HG03139 (cell line): ENCODE measurements around the gene RBM20.

ENCODE experiments used
- ATAC-seq: cut with Tn5 transposase; IDR thresholded peaks from one replicate; pipeline ENCODE4 v1.9.1; 2021; ENCODE audit not compliant: unreplicated experiment

Gene RBM20

DNA sequence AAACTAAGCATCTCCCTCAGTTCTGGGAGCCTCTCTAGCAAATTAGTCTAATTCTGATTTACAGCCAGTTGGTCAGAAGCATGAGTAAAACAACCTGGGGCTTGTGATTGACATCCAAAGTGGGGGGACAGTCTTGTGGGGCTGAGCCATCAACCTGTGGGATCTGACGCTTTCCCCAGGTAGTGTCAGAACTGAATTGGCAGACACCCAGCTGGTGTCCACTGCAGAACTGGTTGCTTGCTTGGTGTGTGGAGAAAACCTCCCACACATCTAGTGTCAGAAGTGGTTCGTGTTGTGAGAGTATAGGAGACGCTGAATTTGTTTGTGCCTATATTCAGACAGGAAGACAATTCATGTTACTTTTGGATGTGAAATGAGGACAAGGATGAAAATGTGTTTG, 135.4 kb downstream of the RBM20 start:
- ATAC-seq = no peak

DNA sequence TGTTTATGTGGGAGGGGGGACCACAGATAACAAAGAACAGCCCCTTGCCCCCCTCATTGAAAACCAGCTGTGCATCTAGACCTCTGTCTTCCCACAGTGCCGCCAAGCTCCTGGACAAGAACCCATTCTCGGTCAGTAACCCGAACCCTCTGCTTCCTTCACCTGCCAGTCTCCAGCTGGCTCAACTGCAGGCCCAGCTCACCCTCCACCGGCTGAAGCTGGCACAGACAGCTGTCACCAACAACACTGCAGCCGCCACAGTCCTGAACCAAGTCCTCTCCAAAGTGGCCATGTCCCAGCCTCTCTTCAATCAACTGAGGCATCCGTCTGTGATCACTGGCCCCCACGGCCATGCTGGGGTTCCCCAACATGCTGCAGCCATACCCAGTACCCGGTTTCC, 136.6 kb downstream of the RBM20 start:
- no peak for ATAC-seq

DNA sequence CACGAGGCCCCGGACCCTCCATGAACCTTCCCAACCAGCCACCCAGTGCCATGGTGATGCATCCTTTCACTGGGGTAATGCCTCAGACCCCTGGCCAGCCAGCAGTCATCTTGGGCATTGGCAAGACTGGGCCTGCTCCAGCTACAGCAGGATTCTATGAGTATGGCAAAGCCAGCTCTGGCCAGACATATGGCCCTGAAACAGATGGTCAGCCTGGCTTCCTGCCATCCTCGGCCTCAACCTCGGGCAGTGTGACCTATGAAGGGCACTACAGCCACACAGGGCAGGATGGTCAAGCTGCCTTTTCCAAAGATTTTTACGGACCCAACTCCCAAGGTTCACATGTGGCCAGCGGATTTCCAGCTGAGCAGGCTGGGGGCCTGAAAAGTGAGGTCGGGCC, 137.0 kb downstream of the RBM20 start:
- no peak for ATAC-seq

DNA sequence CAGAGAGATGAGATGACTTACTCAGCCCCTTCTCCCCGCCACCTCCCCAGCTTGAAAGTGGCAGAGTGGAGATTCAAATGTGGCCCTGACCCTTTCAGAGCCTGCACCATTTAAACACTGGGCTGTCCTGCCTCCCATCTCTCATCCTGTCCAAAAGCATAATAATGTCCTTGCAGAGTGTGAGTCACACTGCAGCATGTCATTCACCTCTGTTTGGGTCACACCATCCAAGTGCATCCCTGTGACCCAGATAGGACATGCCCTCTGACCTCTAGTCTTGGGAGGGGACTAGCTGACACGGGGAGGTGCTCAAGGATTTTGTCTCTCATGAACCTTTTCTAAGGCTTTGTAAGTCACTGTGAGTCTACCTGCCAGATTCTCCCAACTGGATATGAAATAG, 138.5 kb downstream of the RBM20 start:
- ATAC-seq = no peak

DNA sequence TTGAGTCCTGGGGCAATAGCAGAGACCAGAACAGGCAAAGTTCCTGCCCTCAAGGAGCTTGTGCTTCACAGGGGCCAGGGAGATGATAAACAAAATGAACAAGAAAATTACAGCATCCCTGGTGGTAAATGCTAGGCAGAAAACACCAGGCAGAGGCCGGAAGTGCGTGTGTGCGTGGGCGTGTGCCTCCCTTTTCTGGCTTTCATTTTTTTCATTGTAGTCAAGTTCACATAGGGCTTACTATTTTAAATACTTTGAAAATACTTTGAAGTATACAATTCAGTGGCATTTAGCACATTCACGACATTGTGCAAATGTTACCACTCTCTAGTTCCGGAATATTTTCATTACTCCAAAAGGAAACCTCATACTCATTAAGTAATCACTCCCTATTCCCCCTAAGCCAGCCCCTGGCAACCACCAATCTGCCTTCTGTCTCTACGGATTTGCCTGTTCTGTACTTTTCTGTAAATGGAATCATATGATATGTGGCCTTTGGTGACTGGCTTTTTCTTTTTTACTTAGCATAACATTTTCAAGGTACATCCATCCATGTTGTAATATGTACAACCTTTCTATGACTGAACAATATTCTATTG, 139.5 kb downstream of the RBM20 start:
- no peak for ATAC-seq

DNA sequence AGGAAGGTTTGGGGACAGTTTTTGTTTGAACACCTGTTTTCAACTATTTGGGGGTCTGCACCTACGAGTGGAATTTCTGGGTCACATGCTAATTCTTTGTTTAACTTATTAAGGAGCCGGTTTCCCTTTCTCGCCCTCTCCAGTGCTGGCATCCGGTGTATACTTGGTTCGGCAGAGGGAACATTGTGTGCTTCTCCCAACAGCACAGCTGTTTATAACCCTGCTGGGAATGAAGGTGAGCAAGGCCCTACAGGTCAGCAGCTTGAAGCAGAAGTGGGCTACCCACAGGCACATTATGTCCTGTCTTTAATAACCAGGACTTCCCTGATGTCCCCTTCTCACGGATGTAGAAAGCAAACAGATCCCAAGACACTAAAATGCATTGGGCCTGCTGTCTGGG, 140.1 kb downstream of the RBM20 start:
- ATAC-seq = no peak

DNA sequence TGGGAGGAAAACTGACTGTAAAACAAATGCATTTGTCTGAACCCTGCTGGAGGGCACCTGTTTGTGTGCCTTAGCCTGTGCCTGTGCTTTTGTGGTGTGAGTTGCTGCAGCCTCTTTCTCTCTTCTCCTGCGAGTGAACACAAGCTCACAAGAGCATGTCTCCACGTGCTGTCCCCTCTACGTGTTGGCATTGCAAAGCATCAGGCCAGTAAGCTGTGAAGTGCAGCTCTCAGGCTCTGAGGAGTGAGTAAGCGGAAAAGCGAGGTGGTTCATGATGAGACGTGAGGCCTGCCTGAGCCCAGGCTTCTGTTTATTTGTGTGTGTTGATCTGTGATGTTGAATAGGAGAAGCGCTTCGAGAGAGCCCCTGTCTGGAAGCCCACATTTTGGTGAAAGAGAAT, 142.0 kb downstream of the RBM20 start:
- ATAC-seq = no peak

DNA sequence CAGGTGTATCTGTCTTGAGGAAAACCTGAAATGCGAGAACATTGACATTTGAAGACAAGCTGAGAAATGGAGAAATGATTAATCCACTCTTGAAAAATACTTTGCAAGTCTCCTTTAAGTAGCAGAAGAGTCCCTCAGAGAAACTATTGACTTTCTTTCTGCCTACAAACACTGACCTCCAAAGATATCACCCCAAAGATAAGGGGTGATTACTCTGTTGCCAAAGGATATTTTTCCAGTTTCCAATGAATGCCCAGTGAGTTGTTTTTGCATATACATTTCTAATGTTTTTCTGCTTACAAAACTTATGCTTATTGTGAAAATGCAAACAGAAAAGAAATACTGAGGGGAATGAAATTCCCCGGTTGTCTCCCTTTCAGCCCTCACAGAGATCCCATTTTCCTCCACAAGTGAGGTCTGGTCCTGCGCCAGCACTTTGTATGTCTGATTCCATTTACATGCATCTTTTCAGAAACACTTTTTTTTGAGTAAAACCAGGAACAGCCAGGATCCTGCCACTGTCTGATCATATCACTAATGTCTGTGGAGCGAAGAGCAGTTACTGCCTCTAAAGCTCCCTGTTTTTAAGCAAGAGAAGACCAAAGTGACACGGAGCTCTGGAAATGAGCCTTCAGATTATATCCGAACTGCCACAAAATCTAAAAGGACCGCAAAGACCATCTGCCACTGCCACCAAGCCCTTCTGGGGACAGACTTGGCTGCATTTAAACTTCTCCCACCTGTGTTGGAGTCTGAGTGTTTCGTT, 144.7 kb downstream of the RBM20 start:
- ATAC-seq = no peak

DNA sequence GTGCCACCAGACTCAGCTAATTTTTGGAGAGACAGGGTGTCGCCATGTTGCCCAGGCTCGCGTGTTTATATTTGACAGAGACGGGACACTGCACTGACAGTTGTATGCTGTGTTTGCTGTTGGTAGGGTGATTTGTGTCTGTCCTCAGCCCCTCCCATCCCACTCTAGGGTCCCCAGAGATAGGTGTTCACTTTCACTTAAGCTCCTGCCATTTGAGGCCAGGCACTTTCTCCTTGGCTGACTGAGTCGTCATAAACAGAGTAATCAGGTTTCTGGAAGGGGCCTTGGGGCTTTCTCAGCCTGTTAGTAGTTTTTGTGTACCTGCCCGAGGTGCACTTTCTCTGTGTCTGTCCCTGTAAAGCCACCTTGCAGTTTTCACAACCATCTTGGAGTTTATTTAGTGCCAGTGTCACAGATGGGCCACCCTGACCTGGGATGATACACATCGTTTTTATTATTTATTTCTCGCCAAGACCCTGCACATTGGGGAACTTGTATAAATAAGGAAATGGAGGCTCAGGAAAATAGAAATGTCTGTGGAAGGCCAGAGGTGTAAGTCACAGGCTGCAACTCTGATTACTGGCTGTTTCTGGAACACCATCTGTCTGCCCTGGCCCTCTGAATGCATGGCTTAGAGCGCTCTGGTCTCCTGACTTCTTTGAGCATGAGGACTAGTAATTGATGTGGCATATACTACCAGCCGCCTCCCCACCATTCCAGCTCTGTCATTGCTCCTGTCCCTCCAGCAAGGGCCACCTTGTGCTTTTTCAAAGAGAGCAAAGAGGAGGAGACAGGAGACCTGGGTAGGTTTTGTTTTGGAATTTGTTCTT, 145.7 kb downstream of the RBM20 start:
- no peak for ATAC-seq

DNA sequence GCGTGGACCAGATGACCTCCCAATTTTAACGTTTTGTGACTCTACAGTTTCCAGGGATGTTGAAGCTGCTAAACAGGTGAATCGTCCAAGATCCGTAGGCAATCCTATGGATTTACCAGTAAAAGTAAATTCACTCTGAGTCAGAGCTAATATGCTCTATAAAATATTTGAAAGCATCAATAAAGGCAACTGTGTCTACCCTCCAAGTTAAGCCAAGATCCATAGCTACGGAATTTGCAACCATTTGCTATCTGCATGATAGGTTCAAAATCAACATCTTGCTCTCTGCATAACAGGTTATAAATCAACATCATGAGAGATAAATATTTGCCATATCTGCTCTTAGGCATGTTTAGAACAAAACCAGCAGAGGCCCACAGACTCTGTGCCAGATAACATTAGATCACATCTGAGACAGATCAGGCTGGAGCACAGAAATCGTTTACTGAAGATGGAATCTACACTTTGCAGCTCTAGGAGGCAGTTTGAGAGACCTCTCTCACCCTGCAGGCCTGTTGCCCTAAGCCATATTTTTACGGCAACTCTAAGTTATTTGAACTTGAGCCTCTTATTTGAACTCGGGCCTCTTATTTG, 146.9 kb downstream of the RBM20 start:
- ATAC-seq = no peak

DNA sequence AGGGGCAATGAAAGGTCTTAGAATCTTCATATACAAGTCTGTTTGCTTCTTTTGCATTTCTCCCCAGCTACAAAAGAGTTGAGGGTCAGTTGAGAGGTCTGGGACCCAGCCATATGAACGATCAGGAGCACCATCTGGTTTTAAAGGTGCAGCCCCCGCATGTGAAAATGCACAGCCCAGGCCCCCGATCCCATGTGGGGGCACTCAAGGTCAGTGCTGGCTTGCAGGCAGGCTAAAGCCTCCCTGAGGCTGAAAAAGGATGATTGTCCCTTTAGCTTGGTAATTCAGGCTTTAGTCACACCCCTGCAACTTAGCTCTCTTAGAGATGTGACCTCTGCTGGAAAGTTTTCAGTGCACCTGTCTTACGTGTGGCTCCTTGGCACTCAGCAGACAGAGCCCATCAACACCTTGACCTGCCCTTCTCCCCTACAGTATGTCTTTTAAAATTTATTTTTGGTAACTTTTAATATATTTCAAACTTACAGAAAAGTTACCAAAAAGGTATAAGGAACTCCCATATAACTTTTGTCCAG, 147.5 kb downstream of the RBM20 start:
- ATAC-seq = no peak

DNA sequence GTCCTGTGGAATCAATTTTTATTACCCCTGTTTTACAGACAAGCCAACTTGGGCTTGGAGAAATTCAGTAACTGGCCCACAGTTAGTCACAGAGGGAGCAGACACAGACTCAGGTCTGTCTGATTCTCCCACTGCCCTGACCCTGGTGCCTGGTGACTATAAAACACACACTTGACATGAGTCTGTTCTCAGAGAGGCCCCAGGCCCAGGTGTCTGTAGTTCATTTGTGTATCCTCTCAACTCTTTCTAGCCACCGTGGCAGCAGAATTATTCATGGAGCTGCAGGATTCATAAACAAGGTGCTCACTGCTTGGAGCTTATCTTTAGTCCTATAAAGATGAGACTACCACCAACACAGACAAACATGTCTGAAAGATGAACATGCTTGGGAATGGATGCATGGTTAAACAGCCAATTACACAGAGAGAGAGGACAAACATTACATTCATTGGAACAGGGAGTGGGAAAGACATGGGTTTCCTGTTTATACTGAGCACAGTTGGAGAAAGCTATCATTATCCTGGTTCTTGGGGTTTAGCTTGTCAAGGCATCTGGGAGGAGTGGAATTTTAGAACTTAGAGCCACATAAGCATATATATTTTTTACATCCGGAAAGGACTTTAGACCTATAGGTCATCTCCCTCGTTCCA, 148.5 kb downstream of the RBM20 start:
- no peak for ATAC-seq

DNA sequence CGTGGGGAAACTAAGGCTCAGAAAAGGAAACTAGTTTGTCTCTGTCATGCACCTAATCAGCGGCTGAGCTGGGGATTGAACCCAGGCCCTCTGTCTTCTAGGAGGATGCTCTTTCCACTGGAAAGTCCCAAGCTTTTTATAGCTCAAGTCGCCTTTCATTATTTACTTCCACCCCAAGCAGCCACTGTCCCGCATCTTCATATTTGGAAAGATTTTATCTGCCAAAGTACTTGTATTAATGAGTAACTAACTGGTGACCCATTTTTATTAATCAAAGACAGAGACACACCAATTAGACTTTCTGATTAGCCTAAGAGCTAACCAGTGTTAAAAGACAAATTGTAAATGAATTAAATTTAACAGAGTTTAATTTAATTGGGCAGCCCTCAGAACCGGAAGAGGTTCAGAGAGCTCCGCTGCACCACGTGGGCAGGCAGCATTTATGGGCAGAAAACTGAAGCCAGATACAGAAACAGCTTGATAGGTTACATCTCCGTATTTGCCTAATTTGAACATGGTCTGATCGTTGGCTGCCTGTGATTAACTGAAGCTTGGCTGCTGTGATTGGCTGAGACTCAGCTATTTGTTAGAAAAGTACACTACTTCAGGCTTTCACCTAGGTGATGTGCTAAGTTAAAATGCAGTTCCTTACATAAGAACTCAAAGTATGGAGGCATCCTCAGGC, 149.1 kb downstream of the RBM20 start:
- ATAC-seq = no peak

DNA sequence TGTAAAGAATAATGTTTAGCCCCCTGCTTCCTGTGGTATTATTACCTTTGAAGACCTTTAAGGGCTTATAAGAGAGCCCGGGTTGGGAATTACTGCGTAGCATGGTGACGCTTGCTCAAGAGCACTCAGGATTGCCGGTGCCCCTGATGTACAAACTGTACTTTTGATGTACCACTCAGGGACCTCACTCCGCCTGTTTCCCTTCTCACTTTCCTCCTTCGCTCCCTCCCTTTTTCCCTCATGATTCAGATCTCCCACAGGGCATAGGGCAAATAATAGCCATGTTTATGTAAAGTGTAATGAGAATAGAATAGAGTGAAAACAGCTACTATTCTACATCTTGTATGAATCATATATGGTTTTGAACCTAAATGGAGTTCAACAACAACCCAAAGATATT, 149.8 kb downstream of the RBM20 start:
- ATAC-seq = no peak

DNA sequence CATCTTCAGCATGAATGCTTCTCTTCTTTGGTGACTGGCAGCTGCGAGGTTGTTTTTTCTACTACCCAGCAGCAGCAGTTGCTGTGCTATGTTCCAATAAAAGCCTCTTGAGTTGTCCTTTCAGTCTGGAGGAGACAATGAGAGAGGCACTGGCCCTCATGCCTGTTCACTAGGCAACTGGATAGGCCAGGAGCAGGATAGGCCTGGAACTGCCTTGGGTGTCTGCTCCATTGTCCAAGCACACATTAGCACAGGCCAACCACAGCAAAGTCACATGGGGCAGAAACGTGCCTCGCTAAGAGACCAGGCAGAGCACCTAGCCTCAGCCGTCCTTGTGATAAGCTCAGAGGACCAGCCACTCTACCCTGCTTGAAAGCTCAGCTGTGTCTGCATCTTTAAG, 150.7 kb downstream of the RBM20 start:
- ATAC-seq = no peak

DNA sequence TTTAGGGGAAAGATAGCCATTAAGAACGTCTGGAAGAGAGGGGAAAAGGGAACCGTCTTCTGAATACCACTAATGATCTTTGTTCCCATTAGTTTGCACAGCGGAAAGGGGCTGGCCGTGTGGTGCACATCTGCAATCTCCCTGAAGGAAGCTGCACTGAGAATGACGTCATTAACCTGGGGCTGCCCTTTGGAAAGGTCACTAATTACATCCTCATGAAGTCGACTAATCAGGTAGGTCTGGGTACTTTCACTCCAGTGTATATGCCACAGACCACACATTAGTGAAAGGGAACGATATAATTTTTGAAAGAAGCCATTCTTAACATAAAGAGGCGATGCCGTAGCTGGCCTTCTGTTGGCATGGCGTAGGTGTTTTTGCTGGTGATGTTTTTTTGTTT, 153.3 kb downstream of the RBM20 start:
- no peak for ATAC-seq

DNA sequence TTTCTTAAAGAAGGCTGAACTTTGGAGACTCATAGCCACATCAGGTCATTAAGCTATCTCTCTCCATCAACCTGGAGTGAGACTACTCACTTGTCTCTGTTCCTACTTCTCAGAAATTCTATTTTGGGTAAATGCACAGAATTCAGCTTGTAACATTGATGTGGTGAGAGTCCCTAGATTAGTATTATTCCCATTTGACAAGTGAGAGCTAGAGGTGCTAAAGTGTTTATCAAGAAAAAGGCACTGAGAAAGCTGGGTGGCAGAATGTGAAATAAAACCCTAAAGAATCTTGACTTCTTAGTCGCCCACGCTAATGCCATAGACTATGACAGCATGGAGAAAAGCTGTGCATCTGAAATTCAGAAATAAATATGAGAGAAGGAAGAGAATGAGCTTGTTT, 154.2 kb downstream of the RBM20 start:
- no peak for ATAC-seq

DNA sequence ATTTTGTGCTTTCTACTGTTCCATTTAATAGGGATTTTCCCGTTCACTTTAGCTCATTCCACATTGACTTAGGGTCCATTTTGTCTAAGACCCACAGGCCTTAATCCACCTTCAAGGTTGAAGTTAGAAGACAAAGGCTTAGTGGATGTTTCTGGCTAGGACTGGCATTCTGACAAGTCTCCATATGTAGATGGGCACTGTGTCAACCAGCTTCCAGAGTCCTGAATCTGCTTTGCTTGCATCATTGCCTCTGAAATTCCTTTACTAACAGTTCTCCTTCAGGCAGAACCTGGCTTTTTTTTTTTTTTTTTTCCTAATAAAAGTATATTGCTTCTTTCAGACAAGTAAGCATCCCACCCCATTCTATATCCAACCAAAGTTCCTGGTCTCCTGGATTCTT, 158.0 kb downstream of the RBM20 start:
- no peak for ATAC-seq

DNA sequence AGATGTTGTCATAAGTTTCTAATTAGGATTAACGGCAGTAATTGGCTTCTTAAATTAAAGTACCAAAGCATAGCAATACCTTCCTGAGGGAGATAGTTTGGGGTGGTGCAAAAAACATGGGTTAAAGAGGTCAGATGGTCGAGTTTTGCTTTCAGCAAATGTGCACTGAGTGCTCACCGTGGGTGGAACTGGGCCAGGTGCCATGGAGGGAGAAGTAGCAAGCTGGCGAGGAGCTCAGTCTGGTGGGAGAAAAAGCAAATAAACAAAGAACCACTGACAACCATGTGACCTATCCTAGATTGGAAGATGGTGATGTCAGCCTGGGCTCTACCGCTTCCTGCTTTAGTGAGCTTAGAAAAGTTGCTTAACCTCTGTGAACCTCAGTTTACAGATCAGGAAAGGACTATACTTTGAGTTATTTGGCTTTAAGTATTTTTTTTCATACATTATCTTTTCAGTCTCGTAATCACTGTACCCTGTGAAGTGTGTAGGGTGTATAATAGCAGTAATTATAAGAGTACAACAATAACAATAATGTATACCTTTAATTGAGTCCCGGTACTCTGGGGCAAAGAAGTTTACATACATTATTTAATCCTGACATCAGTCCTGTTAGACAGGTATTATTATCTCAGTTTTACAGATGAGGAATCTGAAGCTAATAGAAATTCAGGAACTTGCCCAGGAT, 158.6 kb downstream of the RBM20 start:
- peak; percentile 45 for ATAC-seq

DNA sequence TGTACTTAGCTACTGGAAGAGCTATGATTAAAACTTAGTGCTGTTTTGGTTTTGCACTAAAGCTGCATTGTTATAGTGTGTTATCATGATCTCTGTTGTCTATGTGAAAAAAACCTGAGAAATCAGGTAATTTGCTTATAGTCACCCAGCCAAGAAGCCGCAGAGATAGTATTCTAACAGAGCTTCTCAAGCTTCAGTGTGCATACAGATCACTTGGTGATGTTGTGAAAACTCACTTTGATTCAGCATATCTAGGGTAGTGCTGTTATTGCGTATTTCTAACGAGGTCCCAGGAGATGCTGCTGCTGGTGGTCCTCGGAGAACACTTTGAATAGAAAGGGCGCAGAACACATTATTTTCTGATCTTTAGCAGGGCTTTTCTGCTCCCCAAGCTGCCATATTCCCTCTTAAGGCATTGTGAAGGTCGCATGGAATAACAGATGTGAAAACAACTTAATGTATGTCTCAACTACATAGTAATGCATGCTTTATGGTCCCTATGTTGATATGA, 159.2 kb downstream of the RBM20 start:
- ATAC-seq = no peak
